ENCODE data around the gene TEX38. TPM values are rescaled to one million over a fixed set of nuclear protein-coding genes. Genes with fewer than 3 reads are reported as not detected.

TEX38 gene
- total and polyA plus RNA-seq, 4 donors, result not detected

DNA sequence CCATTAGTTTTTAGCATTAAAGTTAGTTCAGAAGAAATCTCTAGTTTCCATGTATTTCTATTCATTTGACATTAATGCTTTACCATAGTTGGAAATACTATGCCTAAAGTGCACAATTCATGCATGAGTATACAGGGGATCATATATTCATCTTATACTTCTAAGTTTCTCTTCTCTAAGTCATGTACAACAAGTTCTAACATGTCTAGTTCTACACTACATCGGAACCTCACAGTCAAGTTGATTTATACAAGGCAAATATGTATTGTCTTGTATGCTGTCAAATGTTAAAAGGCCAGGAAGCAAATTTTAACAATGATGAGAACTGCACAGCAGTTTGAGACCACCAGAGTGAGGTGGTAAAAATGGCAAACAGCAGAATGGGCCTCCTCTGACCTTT lies 32.1 kb upstream of the TEX38 start:
- Histone ChIP-seq H3K9me3 (ENCODE audit: control insufficient read depth in 4 of 4, low read length in 3 of 4) (no peaks in the 10 kb centered on the region), H3K4me1 (ENCODE audit: control insufficient read depth in 4 of 4, insufficient read depth in 4 of 4, low read length in 3 of 4) (peaks cover 0 to 7% (median 2%) of the 10 kb centered on the region in 4 donors), H3K9ac (ENCODE audit: low read depth in 1 of 2, low read length in 2 of 2) (no peak overlapping the region), H3K4me3 (ENCODE audit: low read depth in 1 of 3, low read length in 3 of 3) (no peak overlapping the region), H3K27ac (ENCODE audit: low read depth in 1 of 2, low read length in 2 of 2) (no peak overlapping the region), H3K27me3 (ENCODE audit: control insufficient read depth in 4 of 4, insufficient read depth in 4 of 4, low read length in 3 of 4) (no peaks in the 10 kb centered on the region), H3K36me3 (ENCODE audit: control insufficient read depth in 4 of 4, insufficient read depth in 3 of 4, low read depth in 1 of 4, low read length in 3 of 4) (peaks cover 0 to 21% (median 16%) of the 10 kb centered on the region in 4 donors)
- TF ChIP-seq, protein P1, sequence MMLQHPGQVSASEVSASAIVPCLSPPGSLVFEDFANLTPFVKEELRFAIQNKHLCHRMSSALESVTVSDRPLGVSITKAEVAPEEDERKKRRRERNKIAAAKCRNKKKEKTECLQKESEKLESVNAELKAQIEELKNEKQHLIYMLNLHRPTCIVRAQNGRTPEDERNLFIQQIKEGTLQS (IDR thresholded peaks at IDR 0.05), result no peak
- TF ChIP-seq HNF4A (conservative IDR thresholded peaks at IDR 0.05), result no peak
- TF ChIP-seq, protein P2, sequence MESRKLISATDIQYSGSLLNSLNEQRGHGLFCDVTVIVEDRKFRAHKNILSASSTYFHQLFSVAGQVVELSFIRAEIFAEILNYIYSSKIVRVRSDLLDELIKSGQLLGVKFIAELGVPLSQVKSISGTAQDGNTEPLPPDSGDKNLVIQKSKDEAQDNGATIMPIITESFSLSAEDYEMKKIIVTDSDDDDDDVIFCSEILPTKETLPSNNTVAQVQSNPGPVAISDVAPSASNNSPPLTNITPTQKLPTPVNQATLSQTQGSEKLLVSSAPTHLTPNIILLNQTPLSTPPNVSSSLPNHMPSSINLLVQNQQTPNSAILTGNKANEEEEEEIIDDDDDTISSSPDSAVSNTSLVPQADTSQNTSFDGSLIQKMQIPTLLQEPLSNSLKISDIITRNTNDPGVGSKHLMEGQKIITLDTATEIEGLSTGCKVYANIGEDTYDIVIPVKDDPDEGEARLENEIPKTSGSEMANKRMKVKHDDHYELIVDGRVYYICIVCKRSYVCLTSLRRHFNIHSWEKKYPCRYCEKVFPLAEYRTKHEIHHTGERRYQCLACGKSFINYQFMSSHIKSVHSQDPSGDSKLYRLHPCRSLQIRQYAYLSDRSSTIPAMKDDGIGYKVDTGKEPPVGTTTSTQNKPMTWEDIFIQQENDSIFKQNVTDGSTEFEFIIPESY (IDR thresholded peaks at IDR 0.05), result no peak
- no peak for TF ChIP-seq SP1 (IDR thresholded peaks at IDR 0.05)
- TF ChIP-seq, protein P3, sequence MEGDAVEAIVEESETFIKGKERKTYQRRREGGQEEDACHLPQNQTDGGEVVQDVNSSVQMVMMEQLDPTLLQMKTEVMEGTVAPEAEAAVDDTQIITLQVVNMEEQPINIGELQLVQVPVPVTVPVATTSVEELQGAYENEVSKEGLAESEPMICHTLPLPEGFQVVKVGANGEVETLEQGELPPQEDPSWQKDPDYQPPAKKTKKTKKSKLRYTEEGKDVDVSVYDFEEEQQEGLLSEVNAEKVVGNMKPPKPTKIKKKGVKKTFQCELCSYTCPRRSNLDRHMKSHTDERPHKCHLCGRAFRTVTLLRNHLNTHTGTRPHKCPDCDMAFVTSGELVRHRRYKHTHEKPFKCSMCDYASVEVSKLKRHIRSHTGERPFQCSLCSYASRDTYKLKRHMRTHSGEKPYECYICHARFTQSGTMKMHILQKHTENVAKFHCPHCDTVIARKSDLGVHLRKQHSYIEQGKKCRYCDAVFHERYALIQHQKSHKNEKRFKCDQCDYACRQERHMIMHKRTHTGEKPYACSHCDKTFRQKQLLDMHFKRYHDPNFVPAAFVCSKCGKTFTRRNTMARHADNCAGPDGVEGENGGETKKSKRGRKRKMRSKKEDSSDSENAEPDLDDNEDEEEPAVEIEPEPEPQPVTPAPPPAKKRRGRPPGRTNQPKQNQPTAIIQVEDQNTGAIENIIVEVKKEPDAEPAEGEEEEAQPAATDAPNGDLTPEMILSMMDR (IDR thresholded peaks at IDR 0.05; ENCODE audit: low read depth, low read length, missing input control), result no peak
- no peak for TF ChIP-seq RXRA (IDR thresholded peaks at IDR 0.05)
- no peak for TF ChIP-seq YY1 (IDR thresholded peaks at IDR 0.05)
- no peak for TF ChIP-seq TAF1 (conservative IDR thresholded peaks at IDR 0.05)
- TF ChIP-seq EGR1 (IDR thresholded peaks at IDR 0.05; ENCODE audit: low read depth in 2 of 2), result no peak
- WGBS, result 90% methylated on average over 1 of the region's 1 CpG
- DNase-seq (ENCODE audit: low spot score), result no peak

DNA sequence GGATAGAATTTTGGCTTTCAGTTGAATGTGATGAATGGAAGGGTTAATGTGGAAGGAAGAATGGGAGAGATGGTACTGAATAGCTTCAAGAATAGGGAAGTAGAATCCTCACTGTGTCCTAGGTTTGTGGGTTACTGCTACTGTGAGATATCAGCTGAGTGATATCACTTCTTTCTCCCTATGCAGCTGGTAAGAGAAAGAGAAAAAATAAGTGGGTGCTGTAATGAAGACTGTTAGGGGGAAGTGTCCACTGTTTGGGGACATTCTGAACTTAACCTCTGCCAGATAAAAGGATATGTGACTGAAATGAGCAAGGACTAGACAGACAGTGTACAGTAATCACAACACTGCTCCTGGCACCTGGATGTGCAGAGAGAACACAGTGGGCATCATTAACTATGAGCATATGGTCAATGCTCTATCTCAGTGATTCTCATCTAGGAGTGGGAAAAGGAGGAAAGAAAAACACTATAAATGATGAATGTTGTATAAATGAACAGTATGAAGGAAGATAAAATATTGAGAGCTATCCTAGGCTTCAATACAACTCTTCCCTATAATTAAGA lies 29.5 kb upstream of the TEX38 start:
- TF ChIP-seq HNF4G (IDR thresholded peaks at IDR 0.05) (no peak), SP1 (IDR thresholded peaks at IDR 0.05) (no peak), GABPA (IDR thresholded peaks at IDR 0.05 in 1 of 2, conservative IDR thresholded peaks at IDR 0.05 in 1 of 2) (no peak), JUND (IDR thresholded peaks at IDR 0.05) (no peak), FOXA2 (IDR thresholded peaks at IDR 0.05) (no peak), RAD21 (IDR thresholded peaks at IDR 0.05) (no peak), RXRA (IDR thresholded peaks at IDR 0.05) (no peak)
- TF ChIP-seq, protein P4, sequence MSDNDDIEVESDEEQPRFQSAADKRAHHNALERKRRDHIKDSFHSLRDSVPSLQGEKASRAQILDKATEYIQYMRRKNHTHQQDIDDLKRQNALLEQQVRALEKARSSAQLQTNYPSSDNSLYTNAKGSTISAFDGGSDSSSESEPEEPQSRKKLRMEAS (IDR thresholded peaks at IDR 0.05), result no peak
- TF ChIP-seq, protein P2 (IDR thresholded peaks at IDR 0.05), result no peak
- H3K9me3 ChIP-seq (ENCODE audit: control insufficient read depth in 4 of 4, low read length in 3 of 4), result no peaks in the 10 kb centered on the region
- no peak overlapping the region for H3K27ac ChIP-seq (ENCODE audit: low read depth in 1 of 2, low read length in 2 of 2)
- peaks cover 0 to 11% (median 2%) of the 10 kb centered on the region in 4 donors for H3K36me3 ChIP-seq (ENCODE audit: control insufficient read depth in 4 of 4, insufficient read depth in 3 of 4, low read depth in 1 of 4, low read length in 3 of 4)
- H3K9ac ChIP-seq (ENCODE audit: low read depth in 1 of 2, low read length in 2 of 2), result no peak overlapping the region
- H3K4me1 ChIP-seq (ENCODE audit: control insufficient read depth in 4 of 4, insufficient read depth in 4 of 4, low read length in 3 of 4), result peaks cover 0 to 7% (median 2%) of the 10 kb centered on the region in 4 donors
- no peaks in the 10 kb centered on the region for H3K27me3 ChIP-seq (ENCODE audit: control insufficient read depth in 4 of 4, insufficient read depth in 4 of 4, low read length in 3 of 4)
- no peak for DNase-seq (ENCODE audit: low spot score)
- no peak overlapping the region for H3K4me3 ChIP-seq (ENCODE audit: low read depth in 1 of 3, low read length in 3 of 3)
